Breast epithelium (tissue), 4 donors: ENCODE results near the gene PLCH1. TPM values are rescaled to one million over a fixed set of nuclear protein-coding genes. Genes with fewer than 3 reads are reported as not detected.

Experiments used
- DNase-seq, 2 donors: peaks; one replicate each; pipeline ENCODE4 v3.0.0-alpha.2; 2019; ENCODE audit warnings: low spot score in 2 of 2
- H3K27ac ChIP-seq, 2 donors: fragments of 200-600 bp; sonication (generic) in 1 of 2; one replicate each; pipeline ENCODE4 v1.5.1; 2016 to 2019; ENCODE audit warnings: mild to moderate bottlenecking in 1 of 2
- H3K27me3 ChIP-seq, 2 donors: fragments of 200-600 bp; sonication (generic) in 1 of 2; one replicate each; pipeline versions ENCODE4 v1.5.1 to v1.6.0; 2017 to 2019; ENCODE audit warnings: control low read depth in 1 of 2, mild to moderate bottlenecking in 1 of 2
- H3K36me3 ChIP-seq: fragments of 200-600 bp; one replicate; pipeline ENCODE4 v1.5.1; 2019
- H3K4me1 ChIP-seq, 2 donors: fragments of 200-600 bp; sonication (generic); one replicate each; pipeline ENCODE4 v1.5.1; 2016 to 2019; ENCODE audit warnings: control low read depth in 1 of 2
- H3K4me3 ChIP-seq, 3 donors: fragments of 200-600 bp; sonication (generic); 1 replicate in 2 of 3; 2 replicates in 1 of 3; pipeline ENCODE4 v1.5.1; 2016 to 2019; ENCODE audit warnings: mild to moderate bottlenecking in 3 of 3, moderate library complexity in 2 of 3
- H3K9me3 ChIP-seq, 2 donors: fragments of 200-600 bp; sonication (generic) in 1 of 2; one replicate each; pipeline ENCODE4 v1.5.1; 2016 to 2019; ENCODE audit warnings: control low read depth in 1 of 2
- POLR2A ChIP-seq: fragments of 450-650 bp; IDR thresholded peaks from one replicate; pipeline ENCODE4 v1.6.1; 2016; ENCODE audit warnings: antibody characterized with exemption, mild to moderate bottlenecking, moderate library complexity
- POLR2AphosphoS5 ChIP-seq, 3 donors: sonication (generic); formaldehyde crosslinking; IDR thresholded peaks; one replicate each; pipeline ENCODE4 v1.6.1; 2017; ENCODE audit warnings: antibody characterized with exemption in 3 of 3
- intact Hi-C: fragments of 100-400 bp; cut with DNase I; formaldehyde crosslinking; loops from one replicate; pipeline ENCODE4 v1.15.1; 2023; ENCODE audit warnings: low total_unique reads
- total RNA-seq, 3 donors: library from RNA; depleted of rRNA; stranded (reverse); fragments of >200 nt; gene quantifications; one replicate each; pipeline ENCODE4 v1.1.0, GENCODE V29; 2016
- TF ChIP-seq, protein P1 (sequence below), 3 donors: fragments of 450-650 bp; IDR thresholded peaks; one replicate each; pipeline ENCODE4 v1.5.1; 2016 to 2017; ENCODE audit warnings: antibody characterized with exemption in 3 of 3, mild to moderate bottlenecking in 3 of 3, moderate library complexity in 3 of 3

The PLCH1 gene
- total RNA-seq, 3 donors from 2014 or later: 2.0 to 3.4 TPM; not detected in 1

DNA sequence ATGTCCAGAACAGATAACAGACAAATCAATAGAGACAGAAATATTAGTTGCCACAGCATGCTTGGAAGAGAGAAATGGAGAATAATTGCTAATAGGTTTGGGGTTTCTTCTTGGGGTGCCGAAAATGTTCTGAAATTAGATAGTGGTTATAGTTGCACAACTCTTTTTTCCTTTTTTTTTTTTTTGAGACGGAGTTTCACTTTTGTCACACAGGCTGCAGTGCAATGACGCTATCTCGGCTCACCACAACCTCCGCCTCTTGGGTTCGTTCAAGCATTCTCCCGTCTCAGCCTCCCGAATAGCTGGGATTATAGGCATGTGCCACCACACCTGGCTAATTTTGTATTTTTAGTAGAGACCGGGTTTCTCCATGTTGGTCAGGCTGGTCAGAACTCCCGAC lies 163.3 kb downstream of the PLCH1 start:
- H3K4me3 ChIP-seq: no peak overlapping the region
- H3K9me3 ChIP-seq: no peaks in the 10 kb centered on the region
- no peaks in the 10 kb centered on the region for H3K36me3 ChIP-seq
- H3K27me3 ChIP-seq: no peaks in the 10 kb centered on the region
- intact Hi-C loops: no loop called here
- DNase-seq: no peak
- no peak overlapping the region for H3K27ac ChIP-seq
- TF ChIP-seq POLR2A (no peak), POLR2AphosphoS5 (IDR thresholded peaks at IDR 0.05) (no peak)
- TF ChIP-seq, protein P1, sequence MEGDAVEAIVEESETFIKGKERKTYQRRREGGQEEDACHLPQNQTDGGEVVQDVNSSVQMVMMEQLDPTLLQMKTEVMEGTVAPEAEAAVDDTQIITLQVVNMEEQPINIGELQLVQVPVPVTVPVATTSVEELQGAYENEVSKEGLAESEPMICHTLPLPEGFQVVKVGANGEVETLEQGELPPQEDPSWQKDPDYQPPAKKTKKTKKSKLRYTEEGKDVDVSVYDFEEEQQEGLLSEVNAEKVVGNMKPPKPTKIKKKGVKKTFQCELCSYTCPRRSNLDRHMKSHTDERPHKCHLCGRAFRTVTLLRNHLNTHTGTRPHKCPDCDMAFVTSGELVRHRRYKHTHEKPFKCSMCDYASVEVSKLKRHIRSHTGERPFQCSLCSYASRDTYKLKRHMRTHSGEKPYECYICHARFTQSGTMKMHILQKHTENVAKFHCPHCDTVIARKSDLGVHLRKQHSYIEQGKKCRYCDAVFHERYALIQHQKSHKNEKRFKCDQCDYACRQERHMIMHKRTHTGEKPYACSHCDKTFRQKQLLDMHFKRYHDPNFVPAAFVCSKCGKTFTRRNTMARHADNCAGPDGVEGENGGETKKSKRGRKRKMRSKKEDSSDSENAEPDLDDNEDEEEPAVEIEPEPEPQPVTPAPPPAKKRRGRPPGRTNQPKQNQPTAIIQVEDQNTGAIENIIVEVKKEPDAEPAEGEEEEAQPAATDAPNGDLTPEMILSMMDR (IDR thresholded peaks at IDR 0.05): no peak
- no peaks in the 10 kb centered on the region for H3K4me1 ChIP-seq

DNA sequence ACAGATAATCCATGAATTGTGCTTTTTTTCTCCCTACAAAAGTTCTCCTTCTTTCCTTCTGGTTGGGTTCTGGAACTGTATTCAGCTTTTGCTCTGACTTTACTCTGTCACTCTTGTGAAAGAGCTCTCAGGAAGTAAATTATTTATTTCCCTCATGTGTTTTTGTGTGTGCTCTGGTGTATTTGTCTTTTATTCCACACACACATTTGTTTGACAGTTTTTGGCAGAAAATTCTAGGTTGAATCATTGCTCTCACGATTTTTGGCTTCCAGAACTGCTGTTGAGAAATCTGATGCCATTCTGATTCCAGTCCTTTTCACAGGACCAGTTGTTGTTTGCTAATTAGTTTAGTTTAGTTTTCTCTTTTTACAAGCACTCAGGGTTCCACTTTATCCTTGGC lies 172.8 kb downstream of the PLCH1 start:
- no peaks in the 10 kb centered on the region for H3K4me1 ChIP-seq
- H3K27ac ChIP-seq: no peak overlapping the region
- no peaks in the 10 kb centered on the region for H3K36me3 ChIP-seq
- intact Hi-C loops: no loop called here
- no peak overlapping the region for H3K4me3 ChIP-seq
- no peak for DNase-seq
- H3K9me3 ChIP-seq: no peaks in the 10 kb centered on the region
- TF ChIP-seq, protein P1 (IDR thresholded peaks at IDR 0.05): no peak
- TF ChIP-seq POLR2AphosphoS5 (IDR thresholded peaks at IDR 0.05): peak in 1 of 3 donors; percentile 27
- H3K27me3 ChIP-seq: no peaks in the 10 kb centered on the region

DNA sequence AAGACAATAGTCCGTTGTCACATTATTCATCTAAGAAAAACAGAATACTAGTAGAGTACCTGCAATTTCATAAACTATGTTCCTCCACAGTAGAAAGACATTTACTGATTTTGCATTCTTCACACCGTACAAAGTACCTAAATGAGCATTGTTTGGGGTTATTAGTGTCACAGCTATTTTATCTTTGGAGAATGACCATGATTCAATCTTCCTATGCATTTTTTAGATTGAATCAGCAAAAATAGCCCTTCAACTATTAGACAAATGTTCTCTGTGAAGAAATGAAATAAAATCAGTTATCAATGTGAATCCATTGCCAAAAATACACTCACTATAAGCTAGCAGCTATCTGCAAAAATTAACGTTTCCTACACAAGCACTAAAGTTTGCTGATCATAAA lies 176.6 kb downstream of the PLCH1 start:
- DNase-seq: no peak
- intact Hi-C loops: no loop called here
- Histone ChIP-seq H3K27me3 (no peaks in the 10 kb centered on the region), H3K9me3 (no peaks in the 10 kb centered on the region), H3K27ac (no peak overlapping the region), H3K4me1 (no peaks in the 10 kb centered on the region), H3K4me3 (no peak overlapping the region), H3K36me3 (no peaks in the 10 kb centered on the region)
- TF ChIP-seq, protein P1 (IDR thresholded peaks at IDR 0.05): no peak
- no peak for TF ChIP-seq POLR2A
- TF ChIP-seq POLR2AphosphoS5 (IDR thresholded peaks at IDR 0.05): no peak

DNA sequence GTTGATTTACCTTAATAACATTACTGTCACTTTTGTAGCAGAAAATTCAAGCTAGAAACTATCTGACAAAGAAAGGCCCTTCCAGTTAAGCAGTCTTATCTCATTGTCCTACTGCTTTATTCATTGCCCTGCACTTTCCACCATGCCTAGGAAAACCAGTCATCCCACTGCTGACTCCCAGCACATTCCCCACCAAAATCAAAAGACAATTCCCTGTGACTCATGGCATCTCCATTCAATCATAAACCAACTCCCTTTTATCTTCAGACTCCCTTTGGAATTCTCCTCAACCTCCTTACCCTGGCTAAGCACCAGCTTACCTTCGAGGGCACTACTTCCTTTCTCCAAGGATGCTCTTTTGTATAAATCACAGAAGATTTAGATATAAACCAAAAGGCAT lies 184.3 kb downstream of the PLCH1 start:
- Histone ChIP-seq H3K27ac (no peak overlapping the region), H3K9me3 (no peaks in the 10 kb centered on the region), H3K27me3 (no peaks in the 10 kb centered on the region), H3K36me3 (no peaks in the 10 kb centered on the region), H3K4me3 (no peak overlapping the region), H3K4me1 (no peaks in the 10 kb centered on the region)
- intact Hi-C loops: no loop called here
- DNase-seq: no peak
- TF ChIP-seq, protein P1 (IDR thresholded peaks at IDR 0.05): no peak
- TF ChIP-seq POLR2AphosphoS5 (IDR thresholded peaks at IDR 0.05) (no peak), POLR2A (no peak)

DNA sequence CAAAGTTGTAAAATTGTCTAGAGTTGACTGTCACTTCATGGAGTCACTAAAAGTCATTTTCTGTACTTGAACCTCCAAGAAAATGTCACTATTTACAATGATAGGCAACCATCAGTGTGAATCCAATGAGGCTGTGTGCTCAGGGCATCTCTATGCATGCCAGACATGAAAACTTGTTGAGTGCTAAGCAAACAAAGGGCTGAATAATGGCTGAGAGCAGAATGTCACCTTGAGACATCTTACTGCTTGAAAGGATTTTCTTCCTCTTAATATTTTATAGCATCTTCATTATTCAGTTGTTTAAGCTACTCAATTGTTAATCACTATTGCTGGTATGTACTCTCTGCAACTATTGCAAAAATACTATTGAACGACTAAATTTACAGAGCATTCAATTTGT lies 184.7 kb downstream of the PLCH1 start:
- H3K9me3 ChIP-seq: no peaks in the 10 kb centered on the region
- no peak overlapping the region for H3K4me3 ChIP-seq
- intact Hi-C loops: no loop called here
- TF ChIP-seq POLR2A (no peak), POLR2AphosphoS5 (IDR thresholded peaks at IDR 0.05) (no peak)
- TF ChIP-seq, protein P1 (IDR thresholded peaks at IDR 0.05): no peak
- no peaks in the 10 kb centered on the region for H3K4me1 ChIP-seq
- no peak for DNase-seq
- H3K27me3 ChIP-seq: no peaks in the 10 kb centered on the region
- H3K27ac ChIP-seq: no peak overlapping the region
- no peaks in the 10 kb centered on the region for H3K36me3 ChIP-seq
